ENCODE data around the gene KLRD1.
"Not testable (repeated sequence)": the region's sequence is repeated elsewhere in the genome, so short reads cannot be mapped to it uniquely, and the experiment has no call there.

Gene KLRD1

DNA sequence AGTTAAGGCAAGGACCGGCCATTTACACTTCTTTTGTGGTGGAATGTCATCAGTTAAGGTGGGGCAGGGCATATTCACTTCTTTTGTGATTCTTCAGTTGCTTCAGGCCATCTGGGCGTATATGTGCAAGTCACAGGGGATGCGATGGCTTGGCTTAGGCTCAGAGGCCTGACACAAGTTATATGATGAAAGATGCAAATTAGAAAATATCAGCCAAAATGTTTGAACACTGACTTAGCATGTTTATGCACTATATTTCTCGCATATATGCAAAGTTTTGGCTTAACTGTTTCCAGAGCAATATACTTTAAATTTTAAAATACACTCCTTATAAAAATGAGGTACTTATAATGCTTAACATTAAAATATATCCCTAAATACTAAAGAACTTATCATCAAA lies 30.8 kb downstream of the KLRD1 start:
- DNase-seq (ENCODE audit: low spot score) = not testable (repeated sequence)

DNA sequence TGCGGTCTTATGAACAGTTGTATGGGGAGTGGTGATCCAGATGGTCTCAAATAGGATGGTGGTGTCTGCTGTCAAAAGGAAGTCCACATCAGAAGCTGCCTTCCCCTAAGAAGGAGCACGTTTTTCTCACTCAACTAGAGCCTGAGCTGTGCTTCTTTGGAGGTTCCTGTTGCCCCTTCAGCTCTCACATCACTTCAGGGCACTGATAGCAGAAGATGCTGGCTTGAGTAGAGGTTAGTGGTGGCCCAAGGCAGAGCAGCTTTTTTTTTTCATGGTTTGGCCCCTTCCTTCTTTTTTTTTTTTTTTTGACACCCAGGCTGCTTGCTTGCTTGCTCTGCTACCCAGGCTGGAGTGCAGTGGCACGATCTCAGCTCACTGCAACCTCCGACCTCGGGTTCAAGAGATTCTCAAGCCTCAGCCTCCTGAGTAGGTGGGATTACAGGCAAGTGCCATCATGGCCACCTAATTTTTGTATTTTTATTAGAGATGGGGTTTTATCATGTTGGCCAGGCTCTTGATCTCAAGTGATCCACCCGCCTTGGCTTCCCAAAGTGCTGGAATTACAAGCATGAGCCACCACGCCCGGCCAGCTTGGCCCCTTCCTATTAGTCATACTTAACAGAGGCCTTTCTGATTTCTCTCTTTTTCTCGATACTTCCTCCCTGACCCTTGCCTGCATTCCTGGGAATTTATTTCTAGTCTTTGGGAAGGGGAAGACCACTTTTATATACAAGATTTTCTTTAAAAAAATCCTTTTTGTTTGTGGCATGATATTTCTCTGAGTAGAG lies 31.6 kb downstream of the KLRD1 start:
- DNase-seq (ENCODE audit: low spot score) = no peak

DNA sequence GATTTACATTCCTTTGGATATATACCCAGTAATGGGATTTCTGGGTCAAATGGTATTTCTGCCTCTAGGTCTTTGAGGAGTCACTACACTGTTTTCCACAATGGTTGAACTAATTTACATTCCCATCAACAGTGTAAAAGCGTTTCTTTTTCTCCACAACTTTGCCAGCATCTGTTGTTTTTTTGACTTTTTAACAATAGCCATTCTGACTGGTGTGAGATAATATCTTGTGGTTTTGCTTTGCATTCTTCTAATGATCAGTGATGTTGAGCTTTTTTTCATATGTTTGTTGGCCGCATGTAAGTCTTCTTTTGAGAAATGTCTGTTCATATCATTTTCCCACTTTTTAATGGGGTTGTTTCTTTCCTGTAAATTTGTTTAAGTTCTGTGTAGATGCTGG lies 33.3 kb downstream of the KLRD1 start:
- not testable (repeated sequence) for DNase-seq (ENCODE audit: low spot score)

DNA sequence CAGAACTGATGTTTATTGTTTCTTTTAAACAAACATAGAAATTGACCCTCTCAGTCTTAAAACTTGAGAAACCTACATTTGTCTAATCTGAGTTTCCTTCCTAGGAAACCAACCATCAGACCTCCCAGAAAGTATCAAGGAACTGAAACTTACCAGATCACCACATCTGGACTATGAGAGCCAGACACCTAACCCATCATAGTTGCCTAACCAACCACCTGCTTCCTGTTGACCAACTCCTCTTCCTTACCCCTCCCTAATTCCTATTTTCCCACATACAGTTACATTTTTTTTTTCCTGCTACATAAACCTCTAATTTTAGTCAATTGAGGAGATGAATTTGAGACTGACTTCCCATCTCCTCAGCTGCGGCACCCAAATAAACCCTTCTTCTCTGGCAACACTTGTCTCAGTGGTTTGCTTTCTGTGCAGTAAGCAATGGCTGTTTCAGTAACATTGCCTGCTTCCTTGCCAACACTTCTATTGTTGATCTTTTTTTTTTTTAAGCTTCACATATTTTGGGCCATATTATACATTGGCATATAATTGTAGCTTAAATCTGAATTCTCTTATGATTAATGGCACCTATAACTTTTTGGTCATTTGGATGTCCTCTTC lies 34.3 kb downstream of the KLRD1 start:
- DNase-seq (ENCODE audit: low spot score) = no peak

DNA sequence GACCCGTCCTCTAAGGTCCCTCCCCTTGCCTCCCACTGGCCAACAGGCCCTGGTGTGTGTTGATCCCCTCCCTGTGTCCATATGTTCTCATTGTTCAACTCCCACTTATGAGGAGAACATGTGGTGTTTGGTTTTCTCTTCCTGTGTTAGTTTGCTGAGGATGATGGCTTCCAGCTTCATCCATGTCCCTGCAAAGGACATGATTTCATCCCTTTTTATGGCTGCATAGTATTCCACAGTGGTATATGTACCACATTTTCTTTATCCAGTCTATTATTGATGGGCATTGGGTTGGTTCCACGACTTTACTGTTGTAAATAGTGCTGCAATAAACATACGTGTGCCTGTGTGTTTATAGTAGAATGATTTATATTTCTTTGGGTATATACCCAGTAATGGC lies 43.8 kb downstream of the KLRD1 start:
- not testable (repeated sequence) for DNase-seq (ENCODE audit: low spot score)

DNA sequence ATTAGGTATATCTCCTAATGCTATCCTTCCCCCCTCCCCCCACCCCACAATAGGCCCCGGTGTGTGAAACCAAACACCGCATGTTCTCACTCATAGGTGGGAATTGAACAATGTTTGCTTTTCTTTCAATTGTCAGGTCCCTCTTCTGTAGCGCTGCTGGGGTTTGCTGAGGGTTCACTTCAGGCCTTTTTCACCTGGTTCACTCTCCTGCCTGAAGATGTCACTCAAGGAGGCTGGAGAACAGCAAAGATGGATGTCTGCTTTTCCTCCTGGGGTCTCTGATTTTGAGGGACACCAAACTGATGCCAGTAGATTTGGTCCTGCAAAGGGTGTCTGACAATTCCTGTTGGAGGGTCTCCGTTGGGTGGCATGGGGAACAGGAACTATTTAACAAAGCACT lies 46.4 kb downstream of the KLRD1 start:
- no peak for DNase-seq (ENCODE audit: low spot score)

DNA sequence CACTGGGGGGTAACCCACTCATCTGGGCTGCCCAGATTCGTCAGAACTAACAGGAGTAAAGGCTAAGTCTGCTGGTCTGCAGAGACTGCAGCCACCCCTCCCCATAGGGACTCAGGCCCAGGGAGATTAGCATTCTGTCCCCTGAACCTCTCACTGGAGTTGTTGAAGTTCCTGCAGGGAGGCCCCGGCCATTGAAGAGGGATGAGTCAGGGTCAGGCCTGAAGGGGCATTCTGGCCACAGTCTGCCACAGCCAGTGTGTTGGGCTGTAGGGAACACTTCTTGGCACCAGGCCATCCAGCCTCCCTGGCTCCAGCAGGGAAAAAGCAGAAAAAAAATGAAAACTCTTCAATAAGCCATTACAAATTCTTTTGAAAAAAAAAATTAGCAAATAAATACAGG lies 46.8 kb downstream of the KLRD1 start:
- no peak for DNase-seq (ENCODE audit: low spot score)

DNA sequence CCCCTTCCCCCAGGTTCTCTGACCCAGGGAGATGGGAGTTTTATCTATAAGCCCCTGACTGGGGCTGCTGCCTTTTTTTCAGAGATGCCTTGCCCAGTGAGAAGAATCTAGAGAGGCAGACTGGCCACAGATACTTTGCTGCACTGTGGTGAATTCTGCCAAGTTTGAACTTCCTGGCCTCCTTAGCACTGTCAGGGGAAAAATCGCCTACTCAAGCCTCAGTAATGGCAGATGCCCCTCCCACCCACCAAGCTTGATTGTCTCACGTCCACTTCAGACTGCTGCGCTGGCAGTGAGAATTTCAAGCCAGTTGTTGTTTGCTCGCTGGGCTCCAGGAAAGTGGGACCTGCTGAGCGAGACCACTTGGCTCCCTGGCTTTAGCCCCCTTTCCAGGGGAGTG lies 50.5 kb downstream of the KLRD1 start:
- DNase-seq (ENCODE audit: low spot score) = no peak

DNA sequence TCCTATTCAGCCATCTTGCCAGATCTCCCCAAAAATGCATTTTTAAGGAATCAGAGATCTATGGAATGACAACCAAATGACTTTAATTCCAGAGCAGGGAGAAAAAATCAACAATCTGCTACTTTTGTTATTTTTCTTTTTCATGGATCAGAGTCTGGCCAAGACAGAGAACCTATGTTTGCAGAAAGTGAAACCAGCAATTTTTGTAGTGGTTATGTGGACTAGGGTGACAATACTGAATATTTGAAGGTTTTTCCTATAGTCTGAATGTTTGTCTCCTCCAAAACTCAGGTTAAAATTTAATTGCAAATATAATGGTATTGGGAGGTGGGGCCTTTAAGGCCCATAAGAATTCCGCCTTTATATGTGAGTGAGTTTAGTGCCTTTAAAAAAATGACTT lies 51.3 kb downstream of the KLRD1 start:
- DNase-seq (ENCODE audit: low spot score) = no peak

DNA sequence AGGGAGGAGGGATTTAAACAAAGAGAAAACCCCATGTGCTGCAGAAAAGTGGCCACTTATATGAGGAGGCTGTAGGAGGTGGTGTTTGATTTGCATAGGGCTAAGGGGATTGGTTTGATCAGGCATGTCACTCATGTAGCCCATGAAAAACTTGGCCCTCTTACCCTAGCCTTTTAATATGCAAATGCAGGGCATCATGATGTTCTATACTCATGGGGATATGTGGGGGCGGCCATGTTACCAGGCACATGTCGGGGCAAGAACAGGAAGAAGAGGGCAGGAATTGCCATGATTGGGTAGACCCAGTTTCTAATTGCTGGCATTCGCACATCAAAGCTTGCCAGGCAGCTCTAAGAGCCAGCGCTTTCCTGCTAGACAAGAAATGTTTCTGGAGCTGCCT lies 53.4 kb downstream of the KLRD1 start:
- no peak for DNase-seq (ENCODE audit: low spot score)

DNA sequence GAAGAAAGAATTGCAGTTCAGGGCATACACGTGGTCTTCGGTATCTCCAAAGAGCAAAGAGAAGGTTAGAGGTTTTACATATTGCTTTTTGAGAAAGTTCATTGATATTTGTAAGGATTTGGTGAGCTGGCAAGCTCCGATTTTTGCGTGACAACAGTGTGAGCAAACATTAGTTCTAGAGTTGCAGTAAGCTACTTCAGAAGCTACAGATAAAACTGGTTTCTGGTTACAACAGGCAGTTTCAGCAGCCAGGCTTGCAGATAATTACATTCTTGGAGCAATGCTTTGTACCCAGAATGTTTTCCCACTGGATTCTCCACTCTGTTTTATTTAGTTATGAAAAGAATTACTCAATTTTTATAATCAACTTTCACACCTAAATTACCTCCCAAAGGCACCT lies 54.0 kb downstream of the KLRD1 start:
- DNase-seq (ENCODE audit: low spot score) = no peak

DNA sequence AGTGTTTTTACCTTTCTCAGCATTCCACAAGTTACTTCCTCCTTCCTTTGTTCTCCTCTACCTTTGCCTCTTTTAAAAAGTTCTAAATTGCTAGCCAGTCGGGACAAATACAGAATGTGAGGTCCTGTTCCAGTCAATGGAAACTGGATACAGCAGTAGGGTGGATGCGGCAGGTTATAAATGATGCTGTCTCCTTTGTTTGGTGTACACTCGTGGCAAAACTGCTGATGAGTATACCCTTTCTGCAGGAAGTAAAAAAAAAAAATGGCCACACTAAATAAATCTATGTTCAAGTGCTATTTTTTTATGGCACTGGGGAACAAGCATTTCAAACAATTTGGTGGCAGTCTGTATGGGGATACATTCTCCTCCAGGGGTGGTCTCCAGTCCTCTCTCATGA lies 54.7 kb downstream of the KLRD1 start:
- no peak for DNase-seq (ENCODE audit: low spot score)

DNA sequence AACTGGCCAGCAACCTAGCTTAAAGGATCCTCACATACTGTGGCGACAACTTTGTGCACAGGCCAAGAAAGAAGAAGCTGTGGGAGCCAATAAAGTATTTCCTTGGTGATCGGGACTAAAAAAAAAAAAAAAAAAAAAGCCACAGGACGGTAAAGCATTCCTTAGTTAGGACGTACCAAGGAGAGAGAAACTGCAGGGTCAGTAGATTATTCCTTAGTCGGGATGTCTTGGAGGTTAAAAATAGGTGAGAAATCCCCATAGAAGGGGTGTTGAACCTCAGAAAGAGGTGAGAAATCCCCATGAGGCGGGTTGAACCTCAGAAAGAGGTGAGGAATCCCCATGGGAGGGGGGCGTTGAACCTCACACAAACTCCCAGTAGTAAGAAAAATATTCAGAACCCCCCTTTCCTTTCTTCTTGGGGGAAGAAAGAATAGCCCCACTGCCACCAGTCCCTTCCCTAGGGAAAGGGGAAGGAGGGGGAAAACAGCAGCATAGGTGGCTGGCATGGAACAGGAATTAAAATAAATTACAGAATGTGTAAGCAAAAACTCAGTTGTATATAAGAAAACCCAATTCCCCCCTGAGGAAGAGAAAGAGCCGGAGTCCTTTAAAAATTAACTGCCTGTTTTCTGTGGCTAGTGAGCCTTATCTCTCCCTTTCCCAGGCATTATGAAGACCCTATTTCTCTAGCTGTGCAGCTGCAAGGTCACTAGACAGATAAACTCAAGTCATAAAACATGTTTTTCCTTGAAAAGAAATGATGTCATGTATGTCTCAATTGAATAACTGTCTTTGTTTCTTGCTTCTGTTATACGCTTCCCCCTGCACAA lies 55.4 kb downstream of the KLRD1 start:
- DNase-seq (ENCODE audit: low spot score) = no peak

DNA sequence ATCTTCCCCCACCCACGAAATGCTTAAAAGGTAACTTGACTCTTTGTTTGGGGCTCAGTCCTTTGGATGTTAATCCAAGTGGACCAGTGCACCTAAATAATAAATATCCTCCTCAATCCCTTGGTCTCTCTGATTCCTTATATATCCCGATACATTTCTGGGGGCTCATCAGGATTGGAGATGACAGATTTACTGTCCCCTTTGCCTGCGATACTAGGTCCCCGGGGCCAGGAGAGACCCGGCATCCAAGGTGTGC lies 55.9 kb downstream of the KLRD1 start:
- DNase-seq (ENCODE audit: low spot score) = no peak

DNA sequence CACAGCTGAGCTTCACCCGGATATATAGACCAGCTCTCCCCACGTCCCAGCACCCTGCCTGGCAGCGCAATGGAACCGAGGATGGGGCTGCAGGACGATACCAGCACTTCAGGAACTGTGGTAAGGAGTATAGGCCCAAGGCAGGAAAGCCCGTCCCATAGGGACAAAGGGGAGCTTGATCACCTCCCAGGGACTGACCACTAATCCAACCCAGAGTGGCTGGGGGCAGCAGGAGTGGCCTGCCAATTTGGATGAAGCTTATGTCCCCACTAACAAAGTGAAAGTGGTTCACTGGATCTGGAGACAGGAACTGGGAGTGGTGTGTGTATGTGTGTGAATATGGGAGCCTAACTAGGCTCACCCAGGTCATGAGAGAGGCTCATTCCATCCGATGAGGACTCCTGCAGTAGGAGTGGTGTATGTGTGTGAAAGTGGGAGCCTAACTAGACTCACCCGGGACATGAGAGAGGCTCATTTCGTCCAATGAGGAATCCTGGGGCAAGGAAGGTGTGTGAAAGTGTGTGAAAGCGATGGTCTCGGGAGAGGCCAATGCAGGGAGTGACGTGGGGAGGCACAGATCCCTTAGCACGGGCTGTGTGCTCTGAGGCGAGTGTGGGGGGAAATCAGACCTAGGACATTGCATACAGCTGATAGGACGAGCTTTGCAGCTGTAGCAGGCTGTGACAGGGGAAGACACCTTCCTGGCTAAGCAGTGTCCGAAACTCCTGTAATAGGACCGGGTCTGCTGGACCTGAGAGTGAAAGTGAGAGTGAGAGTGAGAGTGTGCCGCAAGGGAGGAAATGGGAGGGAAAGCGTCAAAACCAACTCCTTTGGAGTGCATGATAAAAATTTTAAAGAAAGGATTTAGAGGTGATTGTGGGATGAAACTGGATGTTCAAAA lies 56.5 kb downstream of the KLRD1 start:
- DNase-seq (ENCODE audit: low spot score) = no peak

DNA sequence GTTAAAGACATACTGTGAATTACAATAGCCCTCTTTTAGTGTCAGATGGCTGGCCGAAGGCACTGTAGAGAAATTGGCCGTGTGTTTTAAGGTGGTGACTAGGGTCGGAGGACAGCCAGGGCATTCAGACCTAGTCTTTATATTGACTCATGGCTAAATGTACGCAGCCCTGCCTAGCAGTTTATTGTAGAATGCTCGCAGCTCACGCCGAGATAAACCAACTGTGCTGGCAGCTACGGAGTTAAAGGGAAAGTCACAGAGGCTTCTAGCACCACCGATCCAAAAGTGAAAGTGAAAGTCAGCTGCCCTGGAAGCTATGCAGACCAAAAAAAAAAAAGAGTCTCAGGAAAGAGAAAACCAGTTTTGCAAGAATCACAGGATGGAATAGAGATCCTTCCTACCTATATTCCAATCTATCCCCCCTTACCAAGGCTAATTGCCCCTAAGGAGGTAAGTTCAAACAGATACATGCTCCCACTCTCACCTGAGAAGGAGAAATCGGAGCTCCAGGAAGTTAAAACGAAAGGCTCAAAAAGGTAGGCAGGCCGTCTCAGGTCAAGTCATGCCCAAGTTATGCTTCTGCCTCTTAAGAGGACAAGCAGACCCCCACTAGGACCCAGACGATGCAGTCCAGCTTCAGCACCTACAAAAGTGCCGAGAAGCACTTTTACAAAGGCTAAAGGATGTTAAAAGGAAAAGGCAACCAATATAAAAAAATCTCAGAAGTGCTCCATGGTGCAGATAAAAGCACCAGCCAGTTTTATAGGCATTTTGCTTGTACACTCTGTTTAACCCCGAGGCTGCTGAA lies 57.3 kb downstream of the KLRD1 start:
- no peak for DNase-seq (ENCODE audit: low spot score)

DNA sequence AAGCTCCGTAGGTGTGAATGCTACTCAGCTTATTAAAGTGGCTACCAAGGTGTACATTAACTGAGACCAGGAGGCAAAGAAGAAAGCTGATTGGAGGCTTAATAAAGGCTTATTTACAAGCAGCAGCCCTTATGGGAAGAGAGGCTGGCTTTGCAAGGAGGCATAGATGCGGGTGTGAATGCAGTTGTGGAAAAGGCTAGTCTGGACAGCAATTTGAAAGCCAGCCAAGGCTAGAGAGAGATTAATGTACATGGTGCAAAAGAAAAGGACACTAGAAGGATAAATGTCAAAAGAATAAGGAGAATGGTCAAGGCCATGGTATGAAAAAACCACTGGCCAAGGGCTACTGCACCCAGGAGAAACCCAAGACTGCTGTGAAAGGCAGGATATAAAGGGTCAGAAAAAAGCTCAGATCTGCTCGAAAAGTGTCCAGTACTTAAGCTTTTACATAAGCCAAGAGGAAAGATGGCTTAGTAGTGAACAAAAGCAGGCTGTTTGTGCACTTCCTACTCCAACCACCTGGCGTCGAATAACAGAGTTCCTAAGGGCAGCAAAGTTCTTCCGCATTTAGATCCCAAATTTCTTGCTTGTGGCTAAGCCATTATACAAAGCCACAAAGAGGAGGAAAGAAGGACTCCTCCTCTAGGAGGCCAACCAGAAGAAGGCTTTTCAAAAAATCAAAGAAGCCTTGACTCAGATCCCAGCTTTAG lies 58.2 kb downstream of the KLRD1 start:
- DNase-seq (ENCODE audit: low spot score) = no peak

DNA sequence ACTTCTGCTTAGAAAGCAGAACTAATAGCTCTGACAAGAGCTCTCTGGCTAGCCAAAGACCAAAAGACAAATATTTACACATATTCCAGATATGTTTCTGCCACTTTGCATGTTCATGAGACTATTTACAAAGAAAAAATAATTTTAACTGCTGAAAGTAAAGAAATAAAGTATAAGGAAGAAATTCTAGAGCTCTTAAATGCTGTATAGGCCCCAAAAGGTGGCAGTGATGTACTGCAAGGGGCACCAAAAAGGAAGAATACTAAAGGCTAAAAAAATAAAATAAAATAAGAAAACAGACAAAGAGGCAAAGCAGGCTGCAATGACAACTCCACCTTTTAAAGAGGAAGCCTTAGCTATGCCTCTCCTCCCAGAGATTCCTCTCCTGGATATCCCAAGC lies 59.2 kb downstream of the KLRD1 start:
- DNase-seq (ENCODE audit: low spot score) = no peak

DNA sequence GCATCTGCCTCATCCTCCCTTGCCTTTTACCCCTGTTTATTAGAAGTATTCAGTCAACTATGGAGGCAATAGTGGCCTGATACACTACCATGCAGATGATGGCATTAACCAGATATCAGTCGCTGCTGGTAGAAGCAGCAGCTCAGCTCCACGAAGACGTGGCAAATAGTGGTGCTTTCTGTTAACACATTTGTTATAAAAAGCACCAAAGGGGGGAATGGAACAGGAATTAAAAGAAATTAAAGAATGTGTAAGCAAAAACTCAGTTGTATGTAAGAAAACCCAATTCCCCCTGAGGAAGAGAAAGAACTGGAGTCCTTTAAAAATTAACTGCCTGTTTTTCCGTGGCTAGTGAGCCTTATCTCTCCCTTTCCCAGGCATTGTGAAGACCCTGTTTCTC lies 60.0 kb downstream of the KLRD1 start:
- not testable (repeated sequence) for DNase-seq (ENCODE audit: low spot score)

DNA sequence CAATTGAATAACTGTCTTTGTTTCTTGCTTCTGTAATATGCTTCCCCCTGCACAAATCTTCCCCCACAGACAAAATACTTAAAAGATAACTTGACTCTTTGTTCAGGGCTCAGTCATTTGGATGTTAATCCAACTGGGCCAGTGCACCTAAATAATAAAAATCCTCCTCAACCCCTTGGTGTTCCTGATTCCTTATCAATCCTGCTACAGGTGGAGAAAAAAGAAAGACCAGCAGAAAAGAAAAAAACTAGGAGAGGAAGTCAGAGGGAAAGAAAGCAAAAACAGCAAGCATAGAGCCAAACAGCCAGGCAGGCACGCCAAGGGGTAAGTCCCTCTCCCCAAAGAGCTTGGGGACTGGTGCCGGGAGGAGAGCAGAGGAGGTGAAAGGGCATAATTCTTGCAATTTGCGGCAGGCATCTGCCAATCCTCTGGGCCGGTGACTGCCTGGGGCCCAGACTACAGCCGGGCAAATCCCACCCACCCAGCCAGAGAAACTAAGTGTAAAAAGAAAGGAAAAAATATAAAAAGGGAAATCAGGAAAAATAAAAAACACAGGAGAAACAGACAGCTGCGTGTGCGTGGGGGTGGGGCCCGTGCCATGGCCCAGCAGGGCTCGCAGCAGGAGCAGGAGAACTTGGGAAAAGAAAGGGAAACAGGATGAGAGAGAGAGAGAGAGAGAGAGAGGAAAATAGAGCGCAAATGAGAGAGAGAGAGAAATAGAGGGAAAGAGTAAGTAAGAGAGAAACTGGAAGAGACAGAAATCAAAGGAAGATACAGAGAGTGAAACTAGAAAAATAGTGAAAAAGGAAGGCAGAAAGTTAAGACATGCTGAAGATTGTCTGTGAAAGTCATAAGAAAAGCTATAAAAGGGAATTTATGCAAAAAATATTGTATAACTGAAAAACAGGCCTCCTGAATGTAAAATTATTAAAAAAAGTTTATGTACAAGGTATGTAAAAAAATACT lies 60.8 kb downstream of the KLRD1 start:
- no peak for DNase-seq (ENCODE audit: low spot score)
